C4-2B (cell line): Measurements from ENCODE around the gene CCHCR1.
"Not testable (repeated sequence)": the region's sequence is repeated elsewhere in the genome, so short reads cannot be mapped to it uniquely, and the experiment has no call there.

Experiments used
- CTCF ChIP-seq: fragments of 450-650 bp; conservative IDR thresholded peaks from 2 replicates; pipeline ENCODE4 v1.5.1; 2017; ENCODE audit warnings: mild to moderate bottlenecking
- ZFX ChIP-seq: fragments of 450-650 bp; IDR thresholded peaks from 2 replicates; pipeline ENCODE4 v1.6.1; 2017

- TF ChIP-seq CTCF, ZFX: not testable (repeated sequence)
Measured at GRCh38 chr6:31185695-31186051, 28.1 kb upstream of the CCHCR1 start.
